Kasumi-1 (cell line): ENCODE measurements around the gene STAC2.

Experiments
- DNase-seq, 2 experiments: peaks; one replicate each; lab custom pipeline; 2025; lab: John Stamatoyannopoulos, UW

Gene STAC2

DNA sequence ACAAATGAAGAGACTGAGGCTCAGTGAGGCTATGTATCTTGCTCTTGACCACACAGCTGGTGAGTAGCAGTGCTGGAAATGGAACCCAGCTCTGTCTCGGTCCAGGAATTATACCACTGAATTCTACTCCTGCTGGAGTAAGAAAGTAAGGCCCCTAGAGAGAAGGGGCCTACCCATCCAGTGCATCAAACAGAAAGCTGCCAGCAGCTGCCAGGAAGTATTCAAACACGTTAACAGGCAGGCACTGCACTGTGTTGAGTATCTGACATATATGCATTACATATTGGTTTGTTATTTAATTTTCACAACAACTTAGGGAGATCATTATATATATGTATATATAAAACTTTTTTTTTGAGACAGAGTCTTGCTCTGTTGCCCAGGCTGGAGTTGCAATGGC is 63.8 kb downstream of the STAC2 start:
- no peak for DNase-seq
